GM18507 (cell line): ENCODE data around the gene PIGO.
A peak's percentile ranks its signal among the peaks of the same experiment; 100 is the strongest.

Source experiments
- DNase-seq: peaks from one replicate; pipeline ENCODE4 v3.0.0; 2011; ENCODE audit warnings: low read depth; ENCODE audit not compliant: insufficient read length; ENCODE audit errors: extremely low spot score
- FAIRE-seq: peaks from 2 replicates; lab custom pipeline; 2011; peaks lifted over from hg19 to GRCh38; lab: Jason Lieb, UNC

The PIGO gene

GRCh38 chr9:35096035-35096849 is at the start of gene PIGO:
PIGO (minus strand) TSS chr9:35096591; CDS start chr9:35095565, 1,026 bp downstream.
- DNase-seq, result peak; percentile 78
- FAIRE-seq, result peak; percentile 86

GRCh38 chr9:35142037-35142436 is 45.6 kb upstream of the PIGO start:
- no peak for FAIRE-seq

GRCh38 chr9:35140093-35140492 is 43.7 kb upstream of the PIGO start:
- DNase-seq (no peak), FAIRE-seq (no peak)

More at GRCh38 chr9:35142037-35142436, 45.6 kb upstream of the PIGO start:
- no peak for DNase-seq

- FAIRE-seq, result no peak
Observed at GRCh38 chr9:35136866-35137265, 40.5 kb upstream of the PIGO start.

GRCh38 chr9:35135988-35136387 is 39.6 kb upstream of the PIGO start:
- DNase-seq (no peak), FAIRE-seq (no peak)

More at GRCh38 chr9:35136866-35137265, 40.5 kb upstream of the PIGO start:
- DNase-seq, result no peak

- FAIRE-seq (no peak), DNase-seq (no peak)
Observed at GRCh38 chr9:35134920-35135319, 38.5 kb upstream of the PIGO start.

GRCh38 chr9:35116898-35117551 is 20.6 kb upstream of the PIGO start:
- DNase-seq, result peak; percentile 71
- FAIRE-seq, result peak; percentile 90

- DNase-seq, result no peak
- no peak for FAIRE-seq
Observed at GRCh38 chr9:35116539-35116897, 20.1 kb upstream of the PIGO start.

- DNase-seq (peak; percentile 82), FAIRE-seq (peak; percentile 86)
Observed at GRCh38 chr9:35115680-35116538, 19.5 kb upstream of the PIGO start, which contains the start of gene ATOSB. ATOSB (minus strand) TSS chr9:35115862; CDS start chr9:35108274, 7,588 bp downstream.

- FAIRE-seq, result peak; percentile 79
- no peak for DNase-seq
Observed at GRCh38 chr9:35114840-35115628, 18.6 kb upstream of the PIGO start.

- FAIRE-seq, result peak; percentile 83
- no peak for DNase-seq
Observed at GRCh38 chr9:35114113-35114839, 17.9 kb upstream of the PIGO start.

- DNase-seq (no peak), FAIRE-seq (no peak)
Observed at GRCh38 chr9:35112257-35113020, 16.0 kb upstream of the PIGO start.

- DNase-seq (peak; percentile 90), FAIRE-seq (peak; percentile 98)
Observed at GRCh38 chr9:35111001-35111933, 14.9 kb upstream of the PIGO start.

GRCh38 chr9:35110327-35110761 is 14.0 kb upstream of the PIGO start:
- DNase-seq (no peak), FAIRE-seq (no peak)

- no peak for DNase-seq
- no peak for FAIRE-seq
Observed at GRCh38 chr9:35108946-35109575, 12.7 kb upstream of the PIGO start.

GRCh38 chr9:35108461-35108860 is 12.1 kb upstream of the PIGO start:
- DNase-seq (no peak), FAIRE-seq (no peak)
